ENCODE data around the gene IQCH.

GRCh38 chr15:67249830-67250229 lies 4.8 kb upstream of the IQCH start:
- TF ChIP-seq POLR2AphosphoS5 (IDR thresholded peaks at IDR 0.05) (no peak), CTCF (IDR thresholded peaks at IDR 0.05) (no peak), POLR2A (IDR thresholded peaks at IDR 0.05) (no peak)
